Activated CD4-positive, alpha-beta T cell treated with anti-CD3 and anti-CD28 coated beads, Interleukin-2, amount 10 ng/mL, durations not matched to agents 7 days and 5 days (primary cell): Measurements from ENCODE around the gene WDR86. TPM values are rescaled to one million over a fixed set of nuclear protein-coding genes. Genes with fewer than 3 reads are reported as not detected.

Experiments
- CTCF ChIA-PET: fragments of 350-600 bp; sonication (Branson Sonifier 250); formaldehyde crosslinking; loops from one replicate; lab custom pipeline; 2021; ENCODE audit warnings: antibody characterized with exemption; lab: Charles Lee
- POLR2A ChIA-PET: fragments of 350-600 bp; sonication (Branson Sonifier 250); formaldehyde crosslinking; loops from one replicate; lab custom pipeline; 2021; ENCODE audit warnings: antibody characterized with exemption; lab: Charles Lee
- DNase-seq: peaks from one replicate; pipeline ENCODE4 v3.0.0-alpha.2; 2020
- H3K27ac Mint-ChIP-seq: one replicate; pipeline ENCODE4 v1.8.0; 2021; ENCODE audit warnings: mild to moderate bottlenecking, moderate library complexity, mixed read lengths
- H3K27me3 Mint-ChIP-seq: one replicate; pipeline ENCODE4 v1.8.0; 2021; ENCODE audit warnings: mixed read lengths
- H3K36me3 Mint-ChIP-seq: one replicate; pipeline ENCODE4 v1.8.0; 2021; ENCODE audit warnings: low read depth, mixed read lengths
- H3K4me1 Mint-ChIP-seq: one replicate; pipeline ENCODE4 v1.8.0; 2021; ENCODE audit warnings: mixed read lengths
- H3K4me3 Mint-ChIP-seq: one replicate; pipeline ENCODE4 v1.8.0; 2021; ENCODE audit warnings: mild to moderate bottlenecking, moderate library complexity, mixed read lengths
- H3K9me3 Mint-ChIP-seq: one replicate; pipeline ENCODE4 v1.8.0; 2021; ENCODE audit warnings: mixed read lengths
- total RNA-seq, 2 experiments: library from RNA; stranded (reverse); gene quantifications; one replicate each; pipeline ENCODE4 v1.2.3, GENCODE V29; 2021

The WDR86 gene, protein sequence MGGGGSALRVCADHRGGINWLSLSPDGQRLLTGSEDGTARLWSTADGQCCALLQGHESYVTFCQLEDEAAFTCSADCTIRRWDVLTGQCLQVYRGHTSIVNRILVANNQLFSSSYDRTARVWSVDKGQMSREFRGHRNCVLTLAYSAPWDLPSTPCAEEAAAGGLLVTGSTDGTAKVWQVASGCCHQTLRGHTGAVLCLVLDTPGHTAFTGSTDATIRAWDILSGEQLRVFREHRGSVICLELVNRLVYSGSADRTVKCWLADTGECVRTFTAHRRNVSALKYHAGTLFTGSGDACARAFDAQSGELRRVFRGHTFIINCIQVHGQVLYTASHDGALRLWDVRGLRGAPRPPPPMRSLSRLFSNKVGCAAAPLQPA
- total RNA-seq = under 1 TPM; 0.29 to 0.77 TPM

GRCh38 chr7:151409667-151410404 lies at the start of gene WDR86:
TSS of gene WDR86 (minus strand) at chr7:151410038. CDS start at chr7:151409589, 449 bp downstream.
- no peak for DNase-seq
- H3K27me3 Mint-ChIP-seq = peaks cover 52% of the 10 kb centered on the region

GRCh38 chr7:151457534-151457933 lies 47.7 kb upstream of the WDR86 start:
- H3K4me3 Mint-ChIP-seq = no peak overlapping the region
- H3K27ac Mint-ChIP-seq = no peak overlapping the region
- H3K27me3 Mint-ChIP-seq = peaks cover 12% of the 10 kb centered on the region
- peaks cover 6% of the 10 kb centered on the region for H3K36me3 Mint-ChIP-seq
- DNase-seq = no peak
- ChIA-PET CTCF (no interaction called here), POLR2A (no interaction called here)
- peaks cover 4% of the 10 kb centered on the region for H3K4me1 Mint-ChIP-seq
- H3K9me3 Mint-ChIP-seq = peaks cover 8% of the 10 kb centered on the region

More at GRCh38 chr7:151409667-151410404, at the start of gene WDR86:
- peak within 1 kb of the TSS; percentile 57 for H3K4me3 Mint-ChIP-seq
- peaks cover 22% of the 10 kb centered on the region for H3K4me1 Mint-ChIP-seq
- H3K27ac Mint-ChIP-seq = peak within 1 kb of the TSS; percentile 71
- H3K9me3 Mint-ChIP-seq = no peaks in the 10 kb centered on the region
- no peaks in the 10 kb centered on the region for H3K36me3 Mint-ChIP-seq
- ChIA-PET CTCF (no interaction called here), POLR2A (no interaction called here)

DNA sequence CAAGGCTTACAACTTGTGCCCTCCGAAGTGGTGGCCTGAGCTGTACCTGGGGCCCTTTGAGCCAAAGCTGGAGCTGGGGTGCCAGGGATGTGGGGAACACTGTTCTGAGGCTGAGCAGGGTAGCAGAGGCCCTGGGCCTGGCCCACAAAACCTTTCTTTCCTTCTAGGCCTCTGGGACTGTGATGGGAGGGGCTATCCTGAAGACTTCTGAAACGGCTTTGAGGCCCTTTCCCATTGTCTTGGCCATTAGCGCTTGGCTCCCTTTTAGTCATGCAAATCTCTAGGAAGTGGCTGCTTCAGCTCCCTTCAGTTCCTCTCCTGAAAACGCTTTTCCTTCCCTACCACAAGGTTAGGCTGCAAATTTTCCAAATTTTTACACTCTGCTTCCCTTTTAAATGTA lies 46.9 kb upstream of the WDR86 start:
- CTCF ChIA-PET = no interaction called here

GRCh38 chr7:151456276-151456675 lies 46.4 kb upstream of the WDR86 start:
- ChIA-PET POLR2A (no interaction called here), CTCF (interaction anchor here (0.9 kb wide), 1 partner anchor 88 kb away, joined by 3 read pairs; no protein-coding TSS in a partner anchor)
- Mint-ChIP-seq H3K36me3 (no peaks in the 10 kb centered on the region), H3K27me3 (peaks cover 12% of the 10 kb centered on the region), H3K27ac (no peak overlapping the region), H3K9me3 (peaks cover 1% of the 10 kb centered on the region), H3K4me3 (no peak overlapping the region), H3K4me1 (peaks cover 4% of the 10 kb centered on the region)
- no peak for DNase-seq

More for the DNA sequence above, 46.9 kb upstream of the WDR86 start:
- no peak for DNase-seq
- H3K36me3 Mint-ChIP-seq = no peaks in the 10 kb centered on the region
- peaks cover 2% of the 10 kb centered on the region for H3K9me3 Mint-ChIP-seq
- peaks cover 12% of the 10 kb centered on the region for H3K27me3 Mint-ChIP-seq
- no peak overlapping the region for H3K27ac Mint-ChIP-seq
- H3K4me1 Mint-ChIP-seq = peaks cover 4% of the 10 kb centered on the region
- no peak overlapping the region for H3K4me3 Mint-ChIP-seq
- POLR2A ChIA-PET = no interaction called here

DNA sequence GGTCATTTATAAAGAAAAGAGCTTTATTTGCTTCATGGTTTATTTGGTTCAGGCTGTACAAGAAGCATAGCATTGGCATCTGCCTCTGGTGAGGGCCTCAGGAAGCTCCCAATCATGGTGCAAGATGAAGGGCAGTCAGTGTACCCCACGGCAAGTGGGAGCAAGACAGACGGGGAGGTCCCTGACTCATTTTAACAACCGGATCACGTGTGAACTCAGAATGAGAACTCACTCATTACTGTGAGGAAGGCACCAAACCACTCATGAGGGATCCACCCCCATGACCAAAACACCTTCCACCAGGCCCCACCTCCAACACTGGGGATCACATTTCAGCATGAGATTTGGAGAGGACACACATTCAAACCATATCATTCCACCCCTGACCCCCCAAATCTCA lies 45.9 kb upstream of the WDR86 start:
- H3K27ac Mint-ChIP-seq = no peak overlapping the region
- no peaks in the 10 kb centered on the region for H3K9me3 Mint-ChIP-seq
- no peak overlapping the region for H3K4me3 Mint-ChIP-seq
- peaks cover 4% of the 10 kb centered on the region for H3K4me1 Mint-ChIP-seq
- DNase-seq = no peak
- ChIA-PET POLR2A (no interaction called here), CTCF (interaction anchor here (0.9 kb wide), 1 partner anchor 87 kb away, joined by 3 read pairs; no protein-coding TSS in a partner anchor)
- H3K27me3 Mint-ChIP-seq = peaks cover 13% of the 10 kb centered on the region
- H3K36me3 Mint-ChIP-seq = no peaks in the 10 kb centered on the region

DNA sequence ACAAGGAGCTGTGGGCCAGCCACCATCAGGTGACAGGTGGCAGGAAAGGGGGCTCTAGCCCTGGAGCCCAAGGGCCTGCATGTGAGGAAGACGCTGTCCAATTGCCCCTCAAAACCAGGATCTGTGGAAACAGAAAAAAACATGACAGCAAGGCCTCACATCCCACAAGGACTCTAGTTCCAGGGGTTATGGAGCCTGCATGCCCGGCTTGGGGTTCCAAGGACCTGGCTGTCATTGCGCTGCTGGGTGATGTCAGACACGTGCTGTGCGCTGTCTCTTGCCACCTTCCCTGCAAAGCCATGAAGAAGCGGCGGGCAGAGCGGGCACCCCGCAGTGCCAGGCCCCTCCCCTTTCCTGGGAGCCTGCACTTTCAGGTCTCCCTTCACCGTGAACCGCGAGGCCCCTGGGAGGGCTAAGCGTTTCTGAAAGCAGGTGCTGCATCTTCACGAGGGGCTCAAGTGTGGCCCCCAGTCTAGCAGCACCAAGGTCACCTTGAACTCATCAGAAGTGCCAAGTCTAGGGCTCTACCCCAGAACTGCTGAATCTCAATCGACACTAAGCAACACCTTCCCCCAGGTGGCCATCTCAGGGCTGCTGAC lies 45.2 kb upstream of the WDR86 start:
- Mint-ChIP-seq H3K4me1 (peaks cover 4% of the 10 kb centered on the region), H3K9me3 (no peaks in the 10 kb centered on the region), H3K4me3 (no peak overlapping the region), H3K27me3 (peaks cover 9% of the 10 kb centered on the region), H3K36me3 (no peaks in the 10 kb centered on the region), H3K27ac (no peak overlapping the region)
- ChIA-PET POLR2A (no interaction called here), CTCF (no interaction called here)
- DNase-seq = no peak

DNA sequence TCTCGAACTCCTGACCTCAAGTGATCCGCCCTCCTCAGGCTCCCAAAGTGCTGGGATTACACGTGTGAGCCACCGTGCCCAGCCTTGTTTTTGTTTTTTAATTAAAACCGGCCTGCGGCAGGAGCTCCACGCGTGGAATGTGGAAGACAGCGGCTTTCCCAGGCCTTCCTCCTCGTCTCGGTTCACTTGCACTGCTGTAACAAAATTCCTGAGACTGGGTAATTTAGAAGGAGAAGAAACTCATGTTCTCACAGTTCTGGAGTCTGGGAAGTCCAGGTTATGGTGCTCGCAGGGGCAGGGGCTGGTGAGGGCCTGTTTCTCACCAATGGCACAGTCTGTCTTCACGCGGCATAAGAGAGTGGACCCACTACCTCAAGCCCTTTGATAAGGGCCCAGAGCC lies 44.5 kb upstream of the WDR86 start:
- no peak overlapping the region for H3K27ac Mint-ChIP-seq
- ChIA-PET POLR2A (no interaction called here), CTCF (no interaction called here)
- peaks cover 8% of the 10 kb centered on the region for H3K4me1 Mint-ChIP-seq
- H3K9me3 Mint-ChIP-seq = no peaks in the 10 kb centered on the region
- DNase-seq = no peak
- peaks cover 6% of the 10 kb centered on the region for H3K27me3 Mint-ChIP-seq
- H3K36me3 Mint-ChIP-seq = no peaks in the 10 kb centered on the region
- H3K4me3 Mint-ChIP-seq = no peak overlapping the region

DNA sequence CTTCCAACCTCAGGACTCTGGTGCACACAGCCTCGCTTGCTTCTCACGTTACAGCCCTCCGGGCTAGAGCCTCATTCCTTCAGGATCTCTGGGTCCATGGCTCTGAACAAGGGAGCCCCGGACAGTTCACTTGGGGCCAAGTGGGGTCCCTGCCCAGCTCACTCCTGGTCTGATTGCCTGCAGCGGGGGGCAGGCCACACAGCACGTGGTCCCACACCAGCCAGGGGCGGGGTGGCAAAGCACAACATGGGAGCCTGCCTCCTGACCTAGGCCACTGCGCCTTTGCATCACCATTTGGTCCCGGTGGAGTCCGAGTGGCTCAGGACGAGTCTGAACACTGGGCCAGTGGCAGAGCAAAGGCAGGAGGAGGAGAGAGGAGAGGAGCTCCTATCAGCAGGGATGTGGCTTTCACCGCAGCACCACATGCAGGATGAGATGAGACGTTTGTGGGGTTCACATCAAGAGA lies 43.5 kb upstream of the WDR86 start:
- Mint-ChIP-seq H3K27me3 (peaks cover 6% of the 10 kb centered on the region), H3K27ac (no peak overlapping the region), H3K4me1 (peaks cover 12% of the 10 kb centered on the region), H3K9me3 (no peaks in the 10 kb centered on the region), H3K4me3 (no peak overlapping the region), H3K36me3 (no peaks in the 10 kb centered on the region)
- ChIA-PET CTCF (no interaction called here), POLR2A (no interaction called here)
- DNase-seq = no peak

DNA sequence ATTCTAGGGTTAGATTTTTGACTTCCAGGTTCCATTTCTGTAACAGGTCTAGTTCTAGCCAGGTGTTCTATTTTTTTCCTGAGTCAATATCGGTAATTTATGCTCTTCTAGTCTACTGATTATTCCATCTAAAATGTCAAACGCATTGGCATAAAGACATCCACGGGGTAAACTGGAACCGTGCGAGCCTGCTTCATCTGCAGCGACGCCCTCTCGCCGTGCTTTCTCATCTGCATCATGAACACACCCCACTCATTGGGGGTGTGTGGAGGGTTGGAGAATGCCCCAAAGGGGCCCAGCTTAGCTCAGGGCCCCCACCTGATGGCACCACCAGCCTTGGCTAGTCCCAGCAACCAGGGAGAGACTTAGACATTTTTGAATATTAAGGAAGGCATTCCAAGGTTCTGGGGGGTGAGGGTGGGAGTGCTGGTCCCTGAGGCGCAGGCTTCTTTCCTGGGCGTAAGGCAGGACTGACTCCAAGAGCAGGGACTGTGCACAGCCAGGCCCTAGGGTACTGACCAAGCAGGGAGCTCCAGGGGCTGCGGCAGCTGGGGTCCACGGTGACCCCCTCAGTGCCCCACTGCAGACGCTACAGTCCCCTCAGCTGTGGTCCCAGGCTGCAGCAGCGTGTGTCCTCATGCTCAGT lies 43.0 kb upstream of the WDR86 start:
- Mint-ChIP-seq H3K36me3 (no peaks in the 10 kb centered on the region), H3K27ac (no peak overlapping the region), H3K27me3 (peaks cover 6% of the 10 kb centered on the region), H3K9me3 (no peaks in the 10 kb centered on the region), H3K4me3 (no peak overlapping the region), H3K4me1 (peaks cover 12% of the 10 kb centered on the region)
- no peak for DNase-seq
- CTCF ChIA-PET = interaction anchor here (0.5 kb wide), 1 partner anchor 9 kb away, joined by 3 read pairs; no protein-coding TSS in a partner anchor
- POLR2A ChIA-PET = no interaction called here

DNA sequence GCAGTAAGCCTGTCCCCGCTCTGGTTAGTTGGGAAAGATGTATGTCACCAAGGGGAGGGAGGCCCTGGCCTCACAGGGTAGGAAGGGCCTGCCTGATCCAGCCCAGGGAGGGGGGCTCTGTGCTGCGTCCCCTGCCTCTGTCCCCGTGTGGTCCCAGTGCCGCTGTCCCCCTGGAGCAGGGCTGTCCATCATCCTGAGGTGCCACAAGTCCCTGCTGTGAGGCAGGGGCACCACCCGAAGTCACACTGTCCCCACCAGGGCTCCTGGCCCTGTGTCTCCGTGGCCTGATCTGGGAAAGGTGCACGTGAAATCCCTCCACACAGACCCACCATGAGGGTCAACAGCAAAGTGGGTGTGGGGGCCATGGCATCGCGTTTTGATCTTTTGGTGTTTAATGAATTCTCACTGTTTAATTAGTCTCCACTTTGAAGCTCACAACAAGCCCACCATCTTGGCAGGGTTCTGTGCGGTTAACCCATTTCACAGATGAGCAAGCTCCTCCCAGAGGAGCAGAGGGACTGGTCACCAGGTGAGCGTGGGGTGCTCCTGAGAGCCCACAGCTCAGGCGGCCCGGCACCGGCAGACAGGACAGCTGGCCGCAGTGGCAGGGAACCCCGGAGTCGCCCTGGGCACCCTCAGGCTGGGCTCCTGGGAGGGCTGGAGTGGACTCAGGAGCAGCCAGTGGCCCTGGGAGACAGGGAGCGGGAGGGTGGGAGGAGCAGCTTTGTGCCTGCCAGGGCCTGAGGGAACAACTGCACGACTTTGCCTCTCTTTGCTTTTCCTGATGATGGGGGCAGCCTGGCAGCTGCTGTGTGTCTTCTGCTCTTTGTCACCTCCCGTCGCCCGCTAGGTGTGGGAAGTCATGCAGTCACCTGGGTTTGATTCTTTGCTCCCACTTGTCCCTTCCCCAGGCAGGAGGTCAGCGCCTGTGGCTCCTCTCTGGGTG lies 42.1 kb upstream of the WDR86 start:
- POLR2A ChIA-PET = no interaction called here
- no peaks in the 10 kb centered on the region for H3K9me3 Mint-ChIP-seq
- H3K27ac Mint-ChIP-seq = no peak overlapping the region
- CTCF ChIA-PET = interaction anchor here (1.0 to 3.9 kb wide), 2 partner anchors 83 to 308 kb away, joined by 3 to 26 read pairs; no protein-coding TSS in a partner anchor
- H3K4me3 Mint-ChIP-seq = no peak overlapping the region
- H3K27me3 Mint-ChIP-seq = peaks cover 6% of the 10 kb centered on the region
- DNase-seq = no peak
- H3K36me3 Mint-ChIP-seq = no peaks in the 10 kb centered on the region
- peaks cover 10% of the 10 kb centered on the region for H3K4me1 Mint-ChIP-seq

GRCh38 chr7:151451156-151451555 lies 41.3 kb upstream of the WDR86 start:
- no peak for DNase-seq
- Mint-ChIP-seq H3K9me3 (no peaks in the 10 kb centered on the region), H3K4me3 (no peak overlapping the region), H3K36me3 (no peaks in the 10 kb centered on the region), H3K27me3 (peaks cover 6% of the 10 kb centered on the region), H3K27ac (no peak overlapping the region), H3K4me1 (peaks cover 12% of the 10 kb centered on the region)
- ChIA-PET CTCF (interaction anchor here (0.7 to 3.9 kb wide), 5 partner anchors 14 to 334 kb away, joined by 3 to 26 read pairs (median 3); no protein-coding TSS in a partner anchor), POLR2A (no interaction called here)
